GM18517 (cell line): Measurements from ENCODE around the gene SELPLG.

Source experiments
- ATAC-seq: cut with Tn5 transposase; IDR thresholded peaks from one replicate; pipeline ENCODE4 v1.9.1; 2021; ENCODE audit warnings: mild to moderate bottlenecking, moderate library complexity; ENCODE audit not compliant: unreplicated experiment

The SELPLG gene

GRCh38 chr12:108605690-108606406 is 27.8 kb downstream of the SELPLG start:
- no peak for ATAC-seq

- no peak for ATAC-seq
Measured at GRCh38 chr12:108605000-108605689, 28.5 kb downstream of the SELPLG start.

GRCh38 chr12:108604208-108604941 is 29.3 kb downstream of the SELPLG start:
- no peak for ATAC-seq

GRCh38 chr12:108603743-108604142 is 30.0 kb downstream of the SELPLG start:
- no peak for ATAC-seq

- ATAC-seq: no peak
Measured at GRCh38 chr12:108602976-108603704, 30.6 kb downstream of the SELPLG start.

- ATAC-seq: no peak
Measured at GRCh38 chr12:108602209-108602705, 31.4 kb downstream of the SELPLG start.

- ATAC-seq: no peak
Measured at GRCh38 chr12:108600702-108601007, 33.0 kb downstream of the SELPLG start.

DNA sequence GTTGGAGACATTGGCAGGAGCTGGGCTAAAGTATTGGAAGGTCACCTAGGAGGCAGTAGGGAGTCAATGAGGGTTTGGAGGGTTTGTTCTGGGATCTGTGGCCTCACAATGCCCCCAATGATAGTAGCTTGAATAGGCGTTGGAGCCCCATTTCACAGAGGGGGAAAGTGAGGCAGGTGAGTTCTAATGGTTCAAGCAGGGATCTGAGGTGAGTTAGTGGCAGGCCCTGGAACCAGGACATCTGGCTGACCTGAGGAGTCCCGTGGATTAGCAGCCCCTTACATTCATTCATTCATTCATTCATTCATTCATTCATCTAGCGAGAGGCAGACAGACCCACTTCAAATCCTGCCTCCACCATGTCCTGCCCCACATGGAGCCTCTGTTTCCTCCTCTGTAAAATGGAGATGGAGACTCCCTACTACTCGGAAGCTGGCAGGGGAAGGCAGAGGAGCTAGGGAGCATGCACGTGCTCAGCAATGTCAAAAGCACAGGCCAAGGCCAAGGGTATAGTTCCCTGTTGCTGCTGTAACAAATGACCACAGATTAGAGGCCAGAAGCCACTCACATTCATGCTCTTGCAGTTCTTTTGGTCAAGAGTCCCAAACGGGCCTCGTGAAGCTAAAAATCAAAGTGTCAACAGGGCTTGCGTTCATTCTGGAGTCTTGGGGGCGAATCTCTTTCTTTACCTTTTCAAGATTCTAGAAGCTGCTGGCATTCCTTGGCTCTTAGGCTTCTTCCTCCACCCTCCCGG is 33.6 kb downstream of the SELPLG start:
- no peak for ATAC-seq

DNA sequence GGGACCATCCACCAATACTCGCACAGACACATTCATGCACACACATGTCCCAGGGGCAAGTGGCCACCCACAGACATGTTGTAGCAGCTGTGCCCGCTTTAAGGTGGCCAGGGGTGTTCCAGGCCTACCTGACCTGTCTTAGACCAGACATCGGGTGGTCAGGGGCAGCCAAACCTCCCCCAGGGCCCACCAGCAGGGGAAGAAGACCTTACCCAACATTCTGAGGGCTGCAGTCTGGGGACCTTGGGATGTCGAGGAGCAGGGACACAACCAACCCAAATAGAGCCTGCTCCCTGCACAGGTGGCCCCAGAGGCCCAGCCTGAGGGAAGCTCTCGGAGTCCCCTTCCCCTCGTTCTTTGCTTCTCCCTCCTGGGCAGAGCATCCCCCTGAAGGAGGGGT is 34.2 kb downstream of the SELPLG start:
- no peak for ATAC-seq

- ATAC-seq: no peak
Measured at GRCh38 chr12:108598553-108599250, 35.0 kb downstream of the SELPLG start.

DNA sequence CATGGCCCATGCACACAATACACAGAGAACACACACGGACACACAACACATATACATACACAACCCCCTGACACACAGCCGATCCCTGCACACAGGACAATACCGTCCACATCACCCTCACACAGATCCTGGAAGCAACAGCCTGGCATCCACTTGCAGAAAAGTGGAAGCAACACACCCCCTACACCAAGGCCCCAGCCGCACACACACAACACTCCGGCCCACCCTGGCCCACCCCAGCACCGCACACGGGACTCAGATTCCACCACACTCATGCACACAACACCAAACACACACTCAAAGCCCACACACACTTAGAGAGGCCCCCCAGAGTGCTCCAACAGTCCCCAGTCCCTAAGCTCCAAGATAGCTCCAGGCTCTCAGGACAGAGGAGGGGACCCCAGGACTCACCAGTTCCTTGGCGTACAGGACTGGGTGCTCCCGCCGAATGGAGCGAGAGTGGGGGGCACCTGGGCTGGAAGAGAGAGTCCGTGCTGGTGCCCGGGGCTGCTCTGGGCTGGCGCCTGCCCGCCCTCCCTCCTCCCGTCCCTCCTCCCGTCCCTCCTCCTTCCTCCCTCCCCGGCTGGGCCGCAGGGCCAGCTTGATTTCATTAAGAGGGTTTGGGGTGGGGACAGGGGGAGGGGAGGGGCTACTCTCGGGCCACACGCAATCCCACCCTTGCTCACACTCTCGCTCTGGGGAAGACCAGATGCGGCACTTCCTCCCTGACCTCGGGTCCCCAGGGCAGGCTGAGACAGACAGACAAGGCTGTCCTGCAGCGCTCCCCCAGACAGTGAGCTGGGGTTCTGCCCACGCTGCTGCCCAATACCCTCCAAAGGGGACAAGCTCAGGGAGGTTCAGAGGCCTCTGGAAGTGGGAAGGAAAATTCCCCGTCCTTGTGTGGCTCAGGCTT is 35.9 kb downstream of the SELPLG start, which contains the start of gene TMEM119:
TSS of gene TMEM119 (minus strand) at position 526 of the 913 bp plus-strand sequence. CDS start 5,701 bp downstream, outside the sequence.
- no peak for ATAC-seq

GRCh38 chr12:108596854-108597558 is 36.7 kb downstream of the SELPLG start:
- no peak for ATAC-seq

GRCh38 chr12:108595711-108596647 is 37.7 kb downstream of the SELPLG start:
- no peak for ATAC-seq

DNA sequence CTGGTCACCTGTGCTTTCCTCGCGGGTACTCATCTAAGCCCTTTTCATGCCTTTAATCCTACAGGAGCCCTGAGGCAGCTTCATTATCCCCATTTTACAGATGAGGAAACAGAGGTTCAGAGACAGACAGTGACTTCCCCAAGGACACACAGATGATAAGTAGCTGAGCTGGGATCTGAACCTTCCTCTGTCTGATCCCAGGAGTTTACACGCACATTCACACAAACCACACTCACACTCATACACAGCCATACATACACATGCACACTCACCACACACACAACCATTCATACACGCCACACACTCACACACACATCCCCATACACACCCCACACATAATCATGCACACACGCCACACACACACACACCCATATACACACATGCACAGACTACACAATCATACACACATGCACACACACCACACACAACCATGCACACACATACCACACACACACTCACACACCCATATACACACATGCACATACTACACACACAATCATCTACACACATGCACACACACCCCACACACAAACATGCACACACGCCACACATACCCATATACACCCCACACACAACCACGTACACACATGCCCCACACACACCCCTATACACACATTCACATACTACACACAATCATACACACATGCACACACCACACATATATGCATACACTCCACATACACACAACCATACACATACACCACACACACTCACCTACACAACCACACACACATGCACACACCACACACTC is 38.6 kb downstream of the SELPLG start:
- no peak for ATAC-seq

- no peak for ATAC-seq
Measured at GRCh38 chr12:108594323-108594903, 39.3 kb downstream of the SELPLG start.
